ENCODE data around the gene OTUB2. TPM values are rescaled to one million over a fixed set of nuclear protein-coding genes. Genes with fewer than 3 reads are reported as not detected.

OTUB2 gene
- total RNA-seq, 2 experiments from 2014 or later = 1.6 to 1.7 TPM

DNA sequence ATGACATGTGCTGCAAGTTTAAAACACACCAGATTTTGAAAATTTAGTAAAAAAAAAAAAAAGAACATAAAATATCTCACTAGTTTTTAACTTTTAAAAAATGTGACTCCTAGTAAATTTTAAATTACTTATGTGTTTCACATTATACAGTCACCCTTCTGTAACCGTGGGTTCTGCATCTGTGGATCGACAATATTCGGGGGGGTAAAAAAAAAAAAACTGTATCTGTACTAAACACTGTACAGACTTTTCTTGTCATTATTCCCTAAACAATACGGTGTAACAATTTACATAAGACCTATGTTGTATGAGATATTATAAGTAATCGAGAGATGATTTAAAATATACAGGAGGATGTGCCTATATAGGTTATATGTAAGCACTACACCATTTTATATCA lies 51.7 kb downstream of the OTUB2 start:
- H3K4me1 Mint-ChIP-seq (ENCODE audit: low read depth) = peaks cover 58% of the 10 kb centered on the region
- DNase-seq = no peak
- peak overlapping the region; percentile 98 for H3K4me3 Mint-ChIP-seq
- peak overlapping the region; percentile 22 for H3K27ac Mint-ChIP-seq
- CTCF ChIA-PET = no interaction called here
- no peaks in the 10 kb centered on the region for H3K27me3 Mint-ChIP-seq (ENCODE audit: low read depth)
- intact Hi-C loops (cut with micrococcal nuclease) = no loop called here
- H3K36me3 Mint-ChIP-seq (ENCODE audit: low read depth) = peaks cover 59% of the 10 kb centered on the region
- peaks cover 15% of the 10 kb centered on the region for H3K9me3 Mint-ChIP-seq

DNA sequence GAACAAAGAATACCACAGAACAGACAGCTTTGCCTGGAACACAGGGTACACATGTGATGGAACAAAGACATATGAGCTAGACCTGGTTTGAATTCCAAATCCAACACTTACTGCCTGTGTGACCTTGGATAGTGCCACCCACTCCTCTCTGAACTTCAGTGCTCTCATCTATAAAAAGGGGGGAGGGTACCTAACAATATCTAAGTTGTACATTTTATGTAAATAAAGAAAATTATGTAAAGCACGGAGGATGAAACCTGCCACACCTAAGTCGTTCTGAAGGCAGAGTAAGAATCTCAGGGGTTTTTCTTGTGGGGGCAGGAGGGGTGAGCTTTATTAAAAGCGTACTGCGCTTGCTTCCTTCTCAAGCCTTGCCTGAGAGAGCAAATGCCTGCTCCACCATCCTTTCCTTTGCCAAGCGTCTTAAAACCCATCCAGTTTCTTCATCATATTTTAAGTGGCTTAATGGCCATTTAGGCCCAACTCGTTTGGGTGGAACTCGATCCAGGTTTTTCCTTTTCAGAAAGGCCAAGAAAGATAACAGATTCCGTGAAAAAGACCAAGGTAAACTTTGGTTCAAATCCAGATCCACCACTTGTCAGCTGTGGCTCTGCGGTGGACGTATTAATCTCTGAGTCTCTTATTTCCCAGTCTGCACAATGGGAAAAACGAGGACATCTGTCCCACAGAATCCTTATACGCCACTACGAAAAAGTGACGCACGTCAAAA lies 53.9 kb downstream of the OTUB2 start:
- peak overlapping the region; percentile 98 for H3K27ac Mint-ChIP-seq
- peak overlapping the region; percentile 98 for H3K4me3 Mint-ChIP-seq
- peaks cover 7% of the 10 kb centered on the region for H3K9me3 Mint-ChIP-seq
- CTCF ChIA-PET = interaction anchor here (0.7 to 3.5 kb wide), 3 partner anchors 44 to 405 kb away, joined by 4 to 14 read pairs (median 13); no protein-coding TSS in a partner anchor
- no peak for DNase-seq
- intact Hi-C loops (cut with micrococcal nuclease) = loop anchor here (2.0 to 5.0 kb wide), 4 partner anchors 13 to 1077 kb away; partner anchors contain the start of gene DICER1
- H3K36me3 Mint-ChIP-seq (ENCODE audit: low read depth) = peaks cover 46% of the 10 kb centered on the region
- H3K4me1 Mint-ChIP-seq (ENCODE audit: low read depth) = peaks cover 50% of the 10 kb centered on the region
- no peaks in the 10 kb centered on the region for H3K27me3 Mint-ChIP-seq (ENCODE audit: low read depth)

DNA sequence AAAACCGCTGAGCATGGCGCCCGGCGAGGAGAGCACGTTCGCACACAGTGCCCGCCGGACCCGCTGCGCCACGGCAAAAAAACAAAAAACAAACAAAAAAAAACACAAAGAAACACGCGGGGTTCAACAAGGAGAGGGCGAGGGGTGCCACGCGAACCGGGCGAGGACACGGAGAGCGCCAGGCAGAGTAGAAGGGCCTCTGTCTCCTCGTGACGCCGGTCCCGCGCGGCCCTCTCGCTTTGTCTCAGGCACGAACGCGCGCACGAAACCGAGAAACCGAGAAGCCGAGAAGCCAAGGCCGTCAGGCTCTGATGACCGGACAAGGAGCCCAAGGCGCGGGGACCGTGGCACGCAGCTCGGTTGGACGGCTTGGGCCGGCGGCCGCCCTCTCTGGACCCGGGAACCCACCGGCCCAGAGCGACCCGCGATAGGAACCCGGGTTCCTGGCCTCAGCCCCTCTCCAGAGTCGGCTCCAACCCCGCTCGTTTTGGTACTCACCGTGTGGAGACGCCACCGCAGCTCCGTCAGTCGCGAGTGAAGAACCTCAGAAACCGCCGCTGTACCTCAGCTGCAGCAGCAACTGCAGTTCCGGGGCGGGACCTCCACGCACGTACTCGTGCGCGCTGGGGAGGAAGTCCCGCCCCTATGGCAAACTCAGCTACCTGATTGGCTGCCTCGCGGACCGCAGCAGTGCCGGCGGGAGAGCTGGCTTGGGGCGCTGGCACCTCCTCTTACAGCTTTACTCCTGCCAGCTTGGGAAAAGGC lies 54.7 kb downstream of the OTUB2 start, which contains the start of the genes DDX24 and IFI27L1:
Gene DDX24 (minus strand): TSS at position 582 of the 765 bp plus-strand sequence. CDS start 1,460 bp downstream, outside the sequence.
Gene IFI27L1 (plus strand): TSS at position 690 of the 765 bp plus-strand sequence. CDS start 15,628 bp downstream, outside the sequence.
- peaks cover 39% of the 10 kb centered on the region for H3K36me3 Mint-ChIP-seq (ENCODE audit: low read depth)
- H3K4me1 Mint-ChIP-seq (ENCODE audit: low read depth) = peaks cover 43% of the 10 kb centered on the region
- CTCF ChIA-PET = interaction anchor here (0.6 to 3.5 kb wide), 7 partner anchors 45 to 404 kb away, joined by 3 to 14 read pairs (median 3); no protein-coding TSS in a partner anchor
- DNase-seq = peak; percentile 98
- no peaks in the 10 kb centered on the region for H3K27me3 Mint-ChIP-seq (ENCODE audit: low read depth)
- intact Hi-C loops (cut with micrococcal nuclease) = loop anchor here (1.0 to 5.0 kb wide), 9 partner anchors 8 to 1076 kb away; partner anchors contain the start of genes DICER1, IFI27L2 and OTUB2
- no peaks in the 10 kb centered on the region for H3K9me3 Mint-ChIP-seq
- H3K27ac Mint-ChIP-seq = peak within 1 kb of the TSS; percentile 98
- H3K4me3 Mint-ChIP-seq = peak within 1 kb of the TSS; percentile 98

DNA sequence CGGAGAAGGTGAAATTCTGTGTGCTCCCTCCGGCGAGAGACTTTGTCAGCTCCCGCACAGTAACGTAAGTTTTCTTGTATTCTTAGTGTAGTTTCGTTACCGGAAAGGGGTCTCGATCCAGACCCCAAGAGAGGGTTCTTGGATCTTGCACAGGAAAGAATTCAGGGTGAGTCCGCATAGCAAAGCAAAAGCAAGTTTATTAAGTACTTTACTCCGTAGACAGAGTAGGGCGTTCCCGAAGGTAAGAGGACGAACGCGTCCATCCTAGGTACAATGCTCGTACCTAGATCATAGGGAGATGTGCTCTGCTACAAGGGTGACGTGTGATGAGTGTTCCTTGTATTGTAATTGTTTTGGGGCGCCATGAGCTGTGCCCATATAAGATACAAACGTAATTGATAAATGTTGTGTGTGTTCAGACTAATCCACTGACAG lies 55.3 kb downstream of the OTUB2 start:
- peaks cover 38% of the 10 kb centered on the region for H3K4me1 Mint-ChIP-seq (ENCODE audit: low read depth)

DNA sequence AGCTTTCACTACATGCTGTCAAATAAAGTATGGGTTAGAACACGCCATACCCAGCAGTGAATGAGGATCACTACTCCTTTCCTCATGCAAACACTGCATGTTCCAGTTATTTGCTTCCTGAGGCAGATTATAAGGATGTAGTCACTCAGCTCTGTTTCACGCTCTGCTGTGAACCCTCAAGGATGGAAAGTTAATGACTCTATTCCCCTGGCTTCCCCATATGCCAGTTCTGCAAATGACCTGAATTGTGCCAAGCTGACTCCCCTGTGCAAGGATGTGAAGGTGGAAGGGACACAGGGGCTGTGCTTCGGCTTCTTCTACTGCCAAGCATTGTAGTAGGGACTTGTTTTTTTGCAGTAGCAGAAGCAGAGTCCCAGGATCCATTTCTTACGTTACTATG lies 61.8 kb downstream of the OTUB2 start:
- intact Hi-C loops (cut with micrococcal nuclease) = no loop called here
- no peaks in the 10 kb centered on the region for H3K4me1 Mint-ChIP-seq (ENCODE audit: low read depth)
- no peaks in the 10 kb centered on the region for H3K27me3 Mint-ChIP-seq (ENCODE audit: low read depth)
- H3K27ac Mint-ChIP-seq = no peak overlapping the region
- no peak for DNase-seq
- peaks cover 2% of the 10 kb centered on the region for H3K36me3 Mint-ChIP-seq (ENCODE audit: low read depth)
- CTCF ChIA-PET = no interaction called here
- no peaks in the 10 kb centered on the region for H3K9me3 Mint-ChIP-seq
- H3K4me3 Mint-ChIP-seq = no peak overlapping the region

More for the DNA sequence above, 55.3 kb downstream of the OTUB2 start:
- intact Hi-C loops (cut with micrococcal nuclease) = loop anchor here (1.0 to 5.0 kb wide), 9 partner anchors 8 to 1076 kb away; partner anchors contain the start of genes DICER1, IFI27L2 and OTUB2
- Mint-ChIP-seq H3K27me3 (ENCODE audit: low read depth) (no peaks in the 10 kb centered on the region), H3K36me3 (ENCODE audit: low read depth) (peaks cover 36% of the 10 kb centered on the region), H3K4me3 (peak overlapping the region; percentile 98), H3K9me3 (no peaks in the 10 kb centered on the region), H3K27ac (peak overlapping the region; percentile 98)
- CTCF ChIA-PET = interaction anchor here (0.6 to 3.5 kb wide), 8 partner anchors 45 to 403 kb away, joined by 3 to 14 read pairs (median 3); no protein-coding TSS in a partner anchor
- peak; percentile 12 for DNase-seq

DNA sequence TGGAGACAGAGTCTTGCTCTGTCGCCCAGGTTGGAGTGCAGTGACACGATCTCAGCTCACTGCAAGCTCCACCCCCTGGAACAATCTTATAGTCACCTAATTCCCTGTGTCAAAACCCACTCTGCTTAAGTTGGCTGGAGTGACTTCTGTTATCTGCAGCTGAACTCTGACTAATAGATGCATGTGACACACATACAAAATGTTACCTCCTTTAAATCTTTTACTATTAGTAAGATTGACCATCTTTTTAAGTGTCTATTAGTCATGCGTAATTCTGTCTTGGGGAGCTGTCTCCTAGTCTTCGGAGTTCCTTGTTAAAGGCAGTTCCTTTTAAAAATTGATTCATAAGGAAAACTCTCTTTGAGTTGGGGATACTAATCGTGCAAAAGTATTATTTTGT lies 62.4 kb downstream of the OTUB2 start:
- no peak for DNase-seq
- H3K9me3 Mint-ChIP-seq = no peaks in the 10 kb centered on the region
- intact Hi-C loops (cut with micrococcal nuclease) = no loop called here
- H3K4me1 Mint-ChIP-seq (ENCODE audit: low read depth) = no peaks in the 10 kb centered on the region
- no peak overlapping the region for H3K27ac Mint-ChIP-seq
- peaks cover 2% of the 10 kb centered on the region for H3K36me3 Mint-ChIP-seq (ENCODE audit: low read depth)
- CTCF ChIA-PET = interaction anchor here (0.6 kb wide), 1 partner anchor 68 kb away, joined by 3 read pairs; no protein-coding TSS in a partner anchor
- H3K27me3 Mint-ChIP-seq (ENCODE audit: low read depth) = no peaks in the 10 kb centered on the region
- H3K4me3 Mint-ChIP-seq = no peak overlapping the region

DNA sequence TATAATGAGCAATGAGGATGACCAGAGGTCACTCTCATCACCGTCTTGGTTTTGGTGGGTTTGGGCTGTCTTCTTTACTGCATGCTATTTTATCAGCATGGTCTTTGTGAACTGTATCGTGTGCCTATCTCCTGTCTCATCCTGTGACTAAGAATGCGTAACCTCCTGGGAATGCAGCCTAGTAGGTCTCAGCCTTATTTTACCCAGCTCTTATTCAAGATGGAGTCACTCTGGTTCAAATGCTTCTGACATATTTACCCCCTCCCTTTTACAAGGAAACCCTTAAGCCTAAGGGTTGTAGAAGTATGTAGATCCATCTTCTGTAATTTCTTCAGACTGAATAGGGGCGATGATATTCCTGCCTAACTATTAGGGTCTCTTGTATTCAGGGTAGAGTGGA lies 63.3 kb downstream of the OTUB2 start:
- CTCF ChIA-PET = no interaction called here
- Mint-ChIP-seq H3K4me3 (no peak overlapping the region), H3K36me3 (ENCODE audit: low read depth) (peaks cover 2% of the 10 kb centered on the region), H3K27ac (no peak overlapping the region), H3K27me3 (ENCODE audit: low read depth) (no peaks in the 10 kb centered on the region), H3K4me1 (ENCODE audit: low read depth) (no peaks in the 10 kb centered on the region), H3K9me3 (no peaks in the 10 kb centered on the region)
- intact Hi-C loops (cut with micrococcal nuclease) = no loop called here
- no peak for DNase-seq

DNA sequence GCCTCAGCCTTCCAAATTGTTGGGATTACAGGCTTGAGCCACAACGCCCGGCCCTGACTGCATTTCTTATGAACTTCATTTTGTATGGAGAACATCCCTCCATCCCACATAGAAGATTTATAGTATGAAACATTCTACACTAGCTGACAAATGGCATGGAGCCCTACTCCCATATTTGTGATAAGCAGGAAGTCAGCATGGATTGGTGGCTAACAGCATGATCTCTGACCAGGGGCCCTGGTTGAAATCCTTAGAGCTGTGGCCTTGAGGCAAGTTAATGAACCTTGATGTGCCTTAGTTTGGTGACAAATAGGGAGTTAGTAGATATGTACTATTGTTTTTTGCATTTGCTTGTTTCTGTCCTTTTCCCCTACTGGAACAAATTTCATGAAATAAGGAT lies 67.3 kb downstream of the OTUB2 start:
- H3K36me3 Mint-ChIP-seq (ENCODE audit: low read depth) = no peaks in the 10 kb centered on the region
- H3K27me3 Mint-ChIP-seq (ENCODE audit: low read depth) = no peaks in the 10 kb centered on the region
- no peak for DNase-seq
- intact Hi-C loops (cut with micrococcal nuclease) = no loop called here
- no peaks in the 10 kb centered on the region for H3K9me3 Mint-ChIP-seq
- CTCF ChIA-PET = interaction anchor here (0.6 kb wide), 1 partner anchor 29 kb away, joined by 3 read pairs; no protein-coding TSS in a partner anchor
- no peak overlapping the region for H3K4me3 Mint-ChIP-seq
- no peak overlapping the region for H3K27ac Mint-ChIP-seq
- H3K4me1 Mint-ChIP-seq (ENCODE audit: low read depth) = no peaks in the 10 kb centered on the region

DNA sequence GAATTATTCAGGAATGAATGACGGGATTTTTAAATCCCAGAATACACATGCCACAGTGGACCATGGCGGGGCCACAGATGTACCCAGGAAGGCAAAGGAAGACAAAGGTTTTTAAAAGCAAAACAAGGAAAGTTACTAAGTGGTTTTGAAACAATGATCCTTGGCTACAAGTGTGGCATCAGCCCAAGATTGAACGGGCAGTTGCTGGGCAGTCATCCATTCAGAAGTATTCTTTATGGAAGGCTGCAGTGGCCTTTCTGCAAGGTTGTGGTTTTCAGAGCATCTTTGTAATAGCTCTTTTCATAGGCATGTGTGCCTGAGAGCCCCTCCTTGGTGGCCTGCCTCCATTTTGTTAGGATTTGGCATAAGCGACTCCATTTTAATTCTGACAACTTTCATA lies 71.0 kb downstream of the OTUB2 start:
- no peaks in the 10 kb centered on the region for H3K4me1 Mint-ChIP-seq (ENCODE audit: low read depth)
- no peaks in the 10 kb centered on the region for H3K36me3 Mint-ChIP-seq (ENCODE audit: low read depth)
- H3K9me3 Mint-ChIP-seq = no peaks in the 10 kb centered on the region
- H3K27ac Mint-ChIP-seq = no peak overlapping the region
- DNase-seq = no peak
- H3K27me3 Mint-ChIP-seq (ENCODE audit: low read depth) = no peaks in the 10 kb centered on the region
- intact Hi-C loops (cut with micrococcal nuclease) = no loop called here
- no peak overlapping the region for H3K4me3 Mint-ChIP-seq
- CTCF ChIA-PET = no interaction called here

Other genes with a start within 250 kb of the OTUB2 start
- not detected for gene PRIMA1, start 237.9 kb upstream of the OTUB2 start, total RNA-seq
- not detected for gene FAM181A, start 99.0 kb upstream of the OTUB2 start, total RNA-seq
- gene ASB2, start 49.8 kb upstream of the OTUB2 start, total RNA-seq = 1 to 10 TPM; 2.4 to 2.5 TPM
- gene CCDC197, start 29.0 kb upstream of the OTUB2 start, total RNA-seq = not detected
- 100 to 1,000 TPM; 190 to 200 TPM for gene DDX24, start 54.9 kb downstream of the OTUB2 start, total RNA-seq
- gene IFI27L1, start 55.0 kb downstream of the OTUB2 start, total RNA-seq = 10 to 100 TPM; 33.9 to 35.8 TPM
- 1 to 10 TPM; 1.5 to 2.3 TPM for gene IFI27, start 84.4 kb downstream of the OTUB2 start, total RNA-seq
- gene IFI27L2, start 103.3 kb downstream of the OTUB2 start, total RNA-seq = 10 to 100 TPM; 67.0 to 73.4 TPM
- 10 to 100 TPM; 13.2 to 13.9 TPM for gene PPP4R4, start 148.0 kb downstream of the OTUB2 start, total RNA-seq

All from activated naive CD4-positive, alpha-beta T cell treated with anti-CD3 and anti-CD28 coated beads for 36 hours (primary cell).